ENCODE results near the gene PPL. TPM values are rescaled to one million over a fixed set of nuclear protein-coding genes. Genes with fewer than 3 reads are reported as not detected.
"Not testable (repeated sequence)": the region's sequence is repeated elsewhere in the genome, so short reads cannot be mapped to it uniquely, and the experiment has no call there.

Gene PPL
- total and polyA plus RNA-seq, 7 experiments from 2014 or later: 0.15 to 0.47 TPM; not detected in 5

GRCh38 chr16:4898811-4899473 is 38.0 kb downstream of the PPL start:
- Histone ChIP-seq H3K27me3 (ENCODE audit: control insufficient read depth in 2 of 2, insufficient read depth in 2 of 2, low read length in 2 of 2) (no peaks in the 10 kb centered on the region), H3K4me3 (ENCODE audit: low read length) (no peak overlapping the region), H3K36me3 (ENCODE audit: control insufficient read depth in 2 of 3, insufficient read depth in 3 of 3, low read length in 3 of 3) (no peaks in the 10 kb centered on the region), H3K9me3 (ENCODE audit: control insufficient read depth in 2 of 3, low read length in 3 of 3) (no peaks in the 10 kb centered on the region), H3K27ac (ENCODE audit: low read depth, low read length) (no peak overlapping the region), H3K4me1 (ENCODE audit: control insufficient read depth in 2 of 2, insufficient read depth in 2 of 2, low read length in 2 of 2) (no peaks in the 10 kb centered on the region)
- DNase-seq: no peak
- ChIA-PET POLR2A (no interaction called here), CTCF (no interaction called here)
- intact Hi-C loops (cut with micrococcal nuclease): no loop called here
- H3K4me1 Mint-ChIP-seq: no peaks in the 10 kb centered on the region
- H3K4me3 Mint-ChIP-seq: no peak overlapping the region
- no peak overlapping the region for H3K27ac Mint-ChIP-seq
- no peak for ATAC-seq
- peaks cover 0 to 5% (median 0%) of the 10 kb centered on the region in 5 donors for H3K36me3 Mint-ChIP-seq
- peaks cover 0 to 4% (median 2%) of the 10 kb centered on the region in 11 donors for H3K9me3 Mint-ChIP-seq
- H3K27me3 Mint-ChIP-seq: peaks cover 0 to 15% (median 6%) of the 10 kb centered on the region in 5 donors

DNA sequence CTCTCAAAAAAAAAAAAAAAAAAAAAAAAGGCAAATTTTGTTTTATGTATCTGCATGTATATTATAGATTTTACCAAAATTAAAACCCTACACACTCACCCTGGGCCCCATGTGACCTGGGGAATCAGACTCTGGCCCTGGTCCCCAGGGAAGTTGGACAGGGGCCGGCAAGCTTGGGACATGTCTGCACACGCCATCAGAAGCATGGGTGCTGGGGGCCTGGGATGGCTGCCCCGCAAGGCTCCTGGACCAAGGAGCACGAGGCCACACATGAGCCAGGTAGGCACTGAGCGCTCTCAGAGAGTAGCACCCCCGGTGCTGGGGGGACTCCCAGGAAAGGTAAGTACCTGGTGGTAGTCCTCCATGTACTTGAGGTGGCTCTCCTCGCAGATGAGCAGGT is 39.6 kb downstream of the PPL start:
- H3K36me3 Mint-ChIP-seq: peaks cover 0 to 5% (median 0%) of the 10 kb centered on the region in 5 donors
- CTCF ChIA-PET: interaction anchor here (0.6 kb wide), 1 partner anchor 666 kb away, joined by 3 read pairs; no protein-coding TSS in a partner anchor
- no peak overlapping the region for H3K4me3 Mint-ChIP-seq
- no peaks in the 10 kb centered on the region for H3K36me3 ChIP-seq (ENCODE audit: control insufficient read depth in 2 of 3, insufficient read depth in 3 of 3, low read length in 3 of 3)
- peaks cover 0 to 8% (median 0%) of the 10 kb centered on the region in 5 donors for H3K27me3 Mint-ChIP-seq
- H3K27me3 ChIP-seq (ENCODE audit: control insufficient read depth in 2 of 2, insufficient read depth in 2 of 2, low read length in 2 of 2): no peaks in the 10 kb centered on the region
- POLR2A ChIA-PET: no interaction called here
- ATAC-seq: no peak
- H3K27ac ChIP-seq (ENCODE audit: low read depth, low read length): no peak overlapping the region
- DNase-seq: no peak
- H3K4me3 ChIP-seq (ENCODE audit: low read length): no peak overlapping the region
- H3K4me1 ChIP-seq (ENCODE audit: control insufficient read depth in 2 of 2, insufficient read depth in 2 of 2, low read length in 2 of 2): no peaks in the 10 kb centered on the region
- intact Hi-C loops (cut with micrococcal nuclease): no loop called here
- no peaks in the 10 kb centered on the region for H3K4me1 Mint-ChIP-seq
- H3K9me3 Mint-ChIP-seq: peaks cover 0 to 4% (median 2%) of the 10 kb centered on the region in 11 donors
- no peak overlapping the region for H3K27ac Mint-ChIP-seq
- H3K9me3 ChIP-seq (ENCODE audit: control insufficient read depth in 2 of 3, low read length in 3 of 3): no peaks in the 10 kb centered on the region

GRCh38 chr16:4896761-4897160 is 40.2 kb downstream of the PPL start:
- H3K36me3 ChIP-seq (ENCODE audit: control insufficient read depth in 2 of 3, insufficient read depth in 3 of 3, low read length in 3 of 3); H3K36me3 Mint-ChIP-seq; H3K27ac Mint-ChIP-seq; DNase-seq; H3K27ac ChIP-seq (ENCODE audit: low read depth, low read length); H3K9me3 Mint-ChIP-seq; H3K27me3 Mint-ChIP-seq; H3K4me1 ChIP-seq (ENCODE audit: control insufficient read depth in 2 of 2, insufficient read depth in 2 of 2, low read length in 2 of 2); H3K9me3 ChIP-seq (ENCODE audit: control insufficient read depth in 2 of 3, low read length in 3 of 3); H3K4me3 ChIP-seq (ENCODE audit: low read length); H3K4me1 Mint-ChIP-seq; intact Hi-C loops (cut with micrococcal nuclease); CTCF ChIA-PET; H3K4me3 Mint-ChIP-seq; H3K27me3 ChIP-seq (ENCODE audit: control insufficient read depth in 2 of 2, insufficient read depth in 2 of 2, low read length in 2 of 2); POLR2A ChIA-PET; ATAC-seq: not testable (repeated sequence)

DNA sequence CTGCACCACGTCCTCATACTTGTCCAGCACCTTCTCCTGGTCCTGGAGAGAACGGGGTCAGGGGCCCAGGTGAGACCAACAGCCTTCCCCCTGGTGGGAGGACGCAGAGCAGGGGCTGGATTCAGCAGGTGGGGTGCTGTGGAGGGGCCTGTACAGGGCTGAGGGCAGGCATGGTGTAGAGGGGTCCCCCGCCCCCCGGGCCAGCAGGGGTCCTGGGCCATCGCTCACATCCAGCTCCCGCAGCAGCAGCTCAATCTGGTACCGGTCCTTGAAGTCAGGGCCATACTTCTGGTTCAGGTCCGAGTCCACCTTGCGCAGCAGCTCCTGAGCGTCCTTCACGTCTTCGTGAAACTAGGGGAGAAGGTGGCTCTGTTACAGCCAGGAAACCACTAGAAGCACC is 41.6 kb downstream of the PPL start:
- Mint-ChIP-seq H3K4me1 (no peaks in the 10 kb centered on the region), H3K27ac (no peak overlapping the region), H3K4me3 (no peak overlapping the region), H3K36me3 (peaks cover 0 to 5% (median 0%) of the 10 kb centered on the region in 5 donors), H3K9me3 (peaks cover 0 to 4% (median 2%) of the 10 kb centered on the region in 11 donors), H3K27me3 (peaks cover 0 to 8% (median 0%) of the 10 kb centered on the region in 5 donors)
- ATAC-seq: no peak
- no peaks in the 10 kb centered on the region for H3K27me3 ChIP-seq (ENCODE audit: control insufficient read depth in 2 of 2, insufficient read depth in 2 of 2, low read length in 2 of 2)
- DNase-seq: no peak
- ChIA-PET POLR2A (no interaction called here), CTCF (no interaction called here)
- no peaks in the 10 kb centered on the region for H3K9me3 ChIP-seq (ENCODE audit: control insufficient read depth in 2 of 3, low read length in 3 of 3)
- no peak overlapping the region for H3K4me3 ChIP-seq (ENCODE audit: low read length)
- no peaks in the 10 kb centered on the region for H3K36me3 ChIP-seq (ENCODE audit: control insufficient read depth in 2 of 3, insufficient read depth in 3 of 3, low read length in 3 of 3)
- intact Hi-C loops (cut with micrococcal nuclease): no loop called here
- H3K4me1 ChIP-seq (ENCODE audit: control insufficient read depth in 2 of 2, insufficient read depth in 2 of 2, low read length in 2 of 2): no peaks in the 10 kb centered on the region
- H3K27ac ChIP-seq (ENCODE audit: low read depth, low read length): no peak overlapping the region

DNA sequence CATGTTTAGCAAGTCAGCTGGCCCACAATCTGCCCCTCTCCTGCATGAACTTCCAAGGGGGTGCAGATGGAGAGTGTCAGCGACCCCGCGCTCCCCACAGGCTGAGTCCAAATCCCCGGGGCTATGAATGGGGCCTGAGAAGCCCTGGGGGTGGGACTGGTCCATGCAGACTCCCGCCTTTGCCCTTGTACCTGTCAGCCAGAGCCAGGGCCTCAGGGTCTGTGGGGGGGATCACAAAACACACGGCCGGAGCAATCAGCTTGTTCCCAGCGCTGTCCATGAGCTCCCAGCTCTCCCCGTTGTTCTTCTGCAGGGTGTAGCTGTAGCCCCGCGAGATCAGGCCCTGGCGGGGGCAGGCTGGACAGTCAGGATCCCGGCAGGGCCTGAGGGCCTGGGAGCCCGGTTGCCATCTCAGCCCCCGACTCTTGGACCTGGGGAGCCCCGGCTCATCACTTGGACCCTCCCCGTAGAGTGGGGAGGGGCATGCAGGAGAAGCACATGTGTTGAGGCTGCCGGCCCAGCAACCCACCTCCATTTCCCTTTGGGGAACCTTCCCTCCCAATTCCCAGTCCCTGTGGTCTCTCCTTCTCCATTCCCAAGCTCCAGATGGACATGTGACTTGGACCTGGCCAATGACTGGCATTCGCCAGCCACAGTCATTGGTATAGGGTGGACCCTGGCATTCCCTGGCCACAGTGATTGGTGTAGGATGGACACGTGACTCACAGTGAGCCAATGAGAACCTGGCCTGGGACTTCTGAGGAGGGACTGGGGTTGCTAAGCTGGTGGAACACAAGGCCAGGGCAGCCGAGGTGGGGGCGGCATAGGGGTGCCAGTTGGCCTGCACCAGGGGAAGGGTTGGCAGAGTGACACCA is 42.4 kb downstream of the PPL start:
- intact Hi-C loops (cut with micrococcal nuclease): no loop called here
- H3K9me3 Mint-ChIP-seq: peaks cover 0 to 4% (median 2%) of the 10 kb centered on the region in 11 donors
- Histone ChIP-seq H3K27me3 (ENCODE audit: control insufficient read depth in 2 of 2, insufficient read depth in 2 of 2, low read length in 2 of 2) (no peaks in the 10 kb centered on the region), H3K4me3 (ENCODE audit: low read length) (no peak overlapping the region), H3K9me3 (ENCODE audit: control insufficient read depth in 2 of 3, low read length in 3 of 3) (no peaks in the 10 kb centered on the region), H3K4me1 (ENCODE audit: control insufficient read depth in 2 of 2, insufficient read depth in 2 of 2, low read length in 2 of 2) (no peaks in the 10 kb centered on the region), H3K27ac (ENCODE audit: low read depth, low read length) (no peak overlapping the region), H3K36me3 (ENCODE audit: control insufficient read depth in 2 of 3, insufficient read depth in 3 of 3, low read length in 3 of 3) (no peaks in the 10 kb centered on the region)
- H3K27me3 Mint-ChIP-seq: peaks cover 0 to 6% (median 0%) of the 10 kb centered on the region in 5 donors
- ATAC-seq (no peak), DNase-seq (no peak)
- ChIA-PET CTCF (no interaction called here), POLR2A (no interaction called here)
- H3K4me1 Mint-ChIP-seq: no peaks in the 10 kb centered on the region
- no peak overlapping the region for H3K4me3 Mint-ChIP-seq
- H3K27ac Mint-ChIP-seq: no peak overlapping the region
- peaks cover 0 to 5% (median 0%) of the 10 kb centered on the region in 5 donors for H3K36me3 Mint-ChIP-seq

- ChIA-PET CTCF (no interaction called here), POLR2A (no interaction called here)
- Mint-ChIP-seq H3K27ac (no peak overlapping the region), H3K27me3 (peaks cover 0 to 2% (median 0%) of the 10 kb centered on the region in 5 donors), H3K36me3 (peaks cover 0 to 1% (median 0%) of the 10 kb centered on the region in 5 donors), H3K4me1 (no peaks in the 10 kb centered on the region), H3K4me3 (no peak overlapping the region), H3K9me3 (peaks cover 0 to 4% (median under 1%) of the 10 kb centered on the region in 11 donors)
- no peak overlapping the region for H3K4me3 ChIP-seq (ENCODE audit: low read length)
- no peaks in the 10 kb centered on the region for H3K36me3 ChIP-seq (ENCODE audit: control insufficient read depth in 2 of 3, insufficient read depth in 3 of 3, low read length in 3 of 3)
- no peak for ATAC-seq
- intact Hi-C loops (cut with micrococcal nuclease): no loop called here
- no peak for DNase-seq
- H3K27me3 ChIP-seq (ENCODE audit: control insufficient read depth in 2 of 2, insufficient read depth in 2 of 2, low read length in 2 of 2): no peaks in the 10 kb centered on the region
- no peak overlapping the region for H3K27ac ChIP-seq (ENCODE audit: low read depth, low read length)
- no peaks in the 10 kb centered on the region for H3K4me1 ChIP-seq (ENCODE audit: control insufficient read depth in 2 of 2, insufficient read depth in 2 of 2, low read length in 2 of 2)
- no peaks in the 10 kb centered on the region for H3K9me3 ChIP-seq (ENCODE audit: control insufficient read depth in 2 of 3, low read length in 3 of 3)
Measured at GRCh38 chr16:4893103-4893862, 43.7 kb downstream of the PPL start.
